ENCODE data around the gene F11.
"Not testable (repeated sequence)": the region's sequence is repeated elsewhere in the genome, so short reads cannot be mapped to it uniquely, and the experiment has no call there.

Gene F11

DNA sequence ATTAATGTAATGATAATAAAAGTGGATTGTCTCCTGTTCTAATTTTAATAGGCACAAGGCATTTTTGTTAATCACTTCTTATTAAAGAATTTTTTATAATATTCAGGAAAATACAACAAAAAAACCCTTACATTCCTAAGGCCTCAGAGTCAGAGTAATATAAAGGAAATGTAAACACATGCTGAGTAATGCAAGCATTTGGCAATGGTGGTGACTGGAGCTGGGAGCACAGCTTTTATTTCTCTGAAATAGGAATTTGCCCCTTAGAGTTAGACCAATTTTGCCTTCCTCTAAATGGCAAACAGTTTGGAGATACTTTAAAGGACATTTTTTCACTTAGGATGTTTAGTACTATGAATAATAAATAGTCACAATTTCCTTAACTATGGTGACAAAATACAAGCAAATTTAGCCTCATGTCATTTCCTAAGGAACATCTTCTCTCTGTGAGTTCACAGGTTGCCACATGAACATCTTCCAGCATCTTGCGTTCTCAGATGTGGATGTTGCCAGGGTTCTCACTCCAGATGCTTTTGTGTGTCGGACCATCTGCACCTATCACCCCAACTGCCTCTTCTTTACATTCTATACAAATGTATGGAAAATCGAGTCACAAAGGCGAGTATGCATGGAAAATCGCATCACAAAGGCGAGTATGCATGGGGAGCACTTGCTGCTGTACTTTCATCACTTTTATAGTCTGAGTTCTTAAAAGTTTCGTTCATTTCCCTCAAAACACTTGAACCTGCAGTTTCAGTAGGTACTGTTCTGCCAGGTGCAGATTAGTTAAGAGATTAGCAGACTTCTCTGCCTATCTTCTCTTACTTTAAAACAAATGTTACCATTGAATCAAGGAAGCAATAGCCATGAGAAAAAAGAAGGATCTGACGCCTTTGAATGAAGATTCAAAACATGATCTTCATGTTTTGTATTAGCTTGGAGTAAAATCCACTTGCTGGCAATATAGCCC, 15.9 kb upstream of the F11 start:
- peak in 1 of 2 experiments; percentile 15 for DNase-seq (ENCODE audit: low read depth in 2 of 2)

DNA sequence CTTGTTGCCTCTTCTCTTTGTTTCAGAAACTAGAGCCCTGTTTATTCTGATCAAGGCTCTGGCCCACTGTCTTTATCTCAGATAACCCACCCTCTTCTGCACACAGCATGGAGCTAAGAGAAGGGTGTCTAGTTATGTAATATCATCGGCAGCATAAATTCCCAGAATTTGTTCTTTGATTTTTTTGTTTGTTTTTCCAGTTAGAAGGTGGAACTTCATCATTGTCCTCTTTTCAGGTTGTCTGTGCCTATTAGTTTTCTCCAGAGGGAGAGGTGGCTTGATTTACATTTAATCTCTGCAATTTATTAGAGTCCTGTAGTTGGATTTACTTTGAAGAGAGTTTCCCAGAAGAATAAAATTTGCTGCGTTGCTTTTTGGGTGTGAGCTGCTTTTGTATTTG, 15.2 kb upstream of the F11 start:
- no peak for DNase-seq (ENCODE audit: low read depth in 2 of 2)

DNA sequence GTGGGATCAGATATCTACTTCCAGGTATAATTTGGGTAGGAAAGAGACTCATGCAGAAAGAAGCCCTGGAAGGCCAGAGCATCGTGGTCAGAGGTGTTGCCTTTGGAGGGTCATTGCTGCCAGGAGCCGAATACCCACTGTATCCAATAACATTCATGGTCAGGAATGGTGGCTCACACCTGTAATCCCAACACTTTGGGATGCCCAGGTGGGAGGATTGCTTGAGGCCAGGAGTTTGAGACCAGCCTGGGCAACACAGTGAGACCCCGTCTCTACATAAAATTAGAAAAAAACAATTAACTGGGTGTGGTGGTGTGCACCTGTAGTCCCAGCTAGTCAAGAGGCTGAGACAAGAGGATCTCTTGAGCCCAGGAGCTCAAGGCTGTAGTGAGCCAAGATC, 10.9 kb upstream of the F11 start:
- no peak for DNase-seq (ENCODE audit: low read depth in 2 of 2)

DNA sequence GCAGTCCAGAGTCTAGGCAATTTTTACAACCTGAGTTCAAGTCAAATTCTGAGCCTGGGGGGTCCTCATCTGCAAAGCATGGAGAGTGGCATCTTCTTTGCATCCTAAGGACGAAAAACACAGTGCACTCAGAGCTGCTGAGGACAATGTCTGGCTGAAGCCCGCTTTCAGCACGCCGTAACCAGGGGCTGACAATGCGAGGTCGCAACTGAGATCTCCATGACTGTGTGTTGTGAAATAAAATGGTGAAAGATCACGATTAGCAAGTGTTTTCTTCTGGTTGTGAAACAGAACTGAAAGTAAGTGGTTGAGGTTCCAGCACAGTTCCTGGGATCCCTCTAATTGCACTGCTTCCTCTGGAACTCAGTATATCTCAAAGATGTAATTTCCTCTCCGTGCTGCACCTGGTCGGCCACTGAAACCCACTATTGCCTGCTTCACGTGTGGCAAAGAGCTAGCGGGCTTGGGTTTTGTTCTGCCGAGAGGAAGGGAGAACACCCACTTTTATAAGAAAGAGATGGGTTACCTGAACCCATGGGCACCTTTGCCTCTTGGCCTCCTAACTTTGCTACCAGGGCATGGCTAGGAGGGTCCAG, 7.7 kb upstream of the F11 start:
- no peak for DNase-seq (ENCODE audit: low read depth in 2 of 2)

DNA sequence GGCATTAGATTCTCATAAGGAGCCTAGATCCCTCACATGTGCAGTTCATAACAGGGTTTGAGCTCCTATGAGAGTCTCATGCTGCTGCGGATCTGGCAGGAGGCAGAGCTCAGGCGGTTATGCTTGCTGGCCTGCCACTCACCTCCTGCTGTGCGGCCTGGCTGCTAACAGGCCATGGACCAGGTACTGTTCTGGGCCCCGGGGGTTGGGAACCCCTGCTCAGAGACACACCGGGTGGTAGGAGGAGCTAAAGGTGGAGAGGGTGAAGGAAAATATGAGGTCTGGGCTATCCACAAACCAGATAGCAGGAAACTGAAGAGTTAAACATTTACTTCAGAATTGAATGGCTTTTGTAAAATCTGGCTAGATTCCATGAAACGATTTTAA, 5.9 kb upstream of the F11 start:
- no peak for DNase-seq (ENCODE audit: low read depth in 2 of 2)

DNA sequence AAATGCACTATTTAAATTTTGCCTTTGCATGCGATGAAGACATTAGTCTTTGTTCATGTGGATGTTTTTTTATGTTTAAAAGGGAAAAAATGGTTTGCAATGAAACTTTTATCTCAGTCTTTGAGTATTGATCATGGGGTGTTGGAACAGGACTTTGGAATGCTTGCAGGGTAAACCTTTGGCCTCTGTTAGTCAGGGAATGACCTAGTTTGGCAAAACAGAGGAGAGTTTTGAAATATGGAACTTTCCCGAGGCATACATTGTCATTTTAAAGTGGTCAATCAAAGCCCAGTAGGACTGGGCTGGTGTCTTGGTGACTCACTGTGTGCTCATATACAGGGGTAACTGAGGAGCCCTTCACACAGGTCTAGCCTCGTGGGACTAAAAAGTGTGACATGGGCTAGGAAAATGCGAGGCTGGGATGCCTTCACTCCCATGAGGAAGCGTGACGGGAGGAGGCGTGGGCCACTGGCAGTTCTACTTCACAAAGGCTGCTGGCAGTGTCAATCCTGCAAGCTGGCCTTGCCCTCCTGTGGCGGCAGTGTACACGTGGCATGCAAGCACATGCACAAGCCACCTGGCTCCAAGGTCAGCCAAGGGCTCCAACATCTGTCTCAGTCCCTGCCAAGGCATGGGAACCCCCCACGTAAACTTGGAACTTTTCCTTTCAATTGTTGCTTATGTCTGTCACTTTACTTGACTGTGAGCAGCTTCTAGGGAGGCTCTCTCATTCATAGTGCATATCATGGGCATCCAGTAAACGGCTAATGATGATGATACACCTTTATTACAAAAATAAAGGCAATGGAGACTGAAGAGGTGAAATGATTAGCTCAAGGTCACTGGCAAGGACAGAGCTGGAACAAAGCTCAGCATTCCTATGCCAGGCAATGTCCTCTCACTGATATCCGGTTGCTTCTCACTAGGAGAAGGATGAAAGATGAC, 5.2 kb upstream of the F11 start:
- no peak for DNase-seq (ENCODE audit: low read depth in 2 of 2)

DNA sequence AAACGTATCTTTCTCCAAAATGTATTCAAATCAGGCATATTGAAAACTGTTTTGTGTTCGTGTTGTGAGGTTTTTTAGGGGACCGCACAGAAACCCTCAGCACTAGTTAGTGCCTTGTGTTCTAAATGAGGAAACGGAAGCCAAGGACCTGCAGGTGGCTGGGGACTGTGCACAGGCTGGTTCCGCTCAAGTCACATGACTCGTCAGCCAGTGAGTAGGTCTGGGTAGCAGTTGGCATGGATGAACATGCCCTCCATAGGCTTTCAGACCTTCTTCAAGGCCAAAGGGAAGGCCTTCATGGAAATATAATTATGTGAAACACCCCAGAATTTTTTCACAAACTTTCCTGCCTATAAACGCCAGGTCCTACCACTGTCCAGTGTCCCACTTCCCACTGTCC, 1.3 kb upstream of the F11 start:
- DNase-seq (ENCODE audit: low read depth in 2 of 2), result no peak

DNA sequence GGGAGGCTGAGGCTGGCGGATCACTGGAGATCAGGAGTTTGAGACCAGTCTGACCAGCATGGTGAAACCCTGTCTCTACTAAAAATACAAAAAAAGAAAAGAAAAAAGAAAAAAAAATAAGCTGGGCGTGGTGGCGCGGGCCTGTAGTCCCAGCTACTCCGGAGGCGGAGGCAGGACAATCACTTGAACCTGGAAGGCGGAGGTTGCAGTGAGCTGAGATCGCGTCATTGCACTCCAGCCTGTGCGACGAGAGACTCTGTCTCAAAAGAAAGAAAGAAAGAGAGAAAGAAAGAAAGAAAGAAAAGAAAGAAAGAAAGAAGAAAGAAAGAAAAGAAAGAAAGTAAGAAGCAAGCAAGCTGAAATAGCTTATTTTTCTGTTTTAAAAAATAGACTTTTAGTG, 739 bp upstream of the F11 start:
- DNase-seq (ENCODE audit: low read depth in 2 of 2), result not testable (repeated sequence)

DNA sequence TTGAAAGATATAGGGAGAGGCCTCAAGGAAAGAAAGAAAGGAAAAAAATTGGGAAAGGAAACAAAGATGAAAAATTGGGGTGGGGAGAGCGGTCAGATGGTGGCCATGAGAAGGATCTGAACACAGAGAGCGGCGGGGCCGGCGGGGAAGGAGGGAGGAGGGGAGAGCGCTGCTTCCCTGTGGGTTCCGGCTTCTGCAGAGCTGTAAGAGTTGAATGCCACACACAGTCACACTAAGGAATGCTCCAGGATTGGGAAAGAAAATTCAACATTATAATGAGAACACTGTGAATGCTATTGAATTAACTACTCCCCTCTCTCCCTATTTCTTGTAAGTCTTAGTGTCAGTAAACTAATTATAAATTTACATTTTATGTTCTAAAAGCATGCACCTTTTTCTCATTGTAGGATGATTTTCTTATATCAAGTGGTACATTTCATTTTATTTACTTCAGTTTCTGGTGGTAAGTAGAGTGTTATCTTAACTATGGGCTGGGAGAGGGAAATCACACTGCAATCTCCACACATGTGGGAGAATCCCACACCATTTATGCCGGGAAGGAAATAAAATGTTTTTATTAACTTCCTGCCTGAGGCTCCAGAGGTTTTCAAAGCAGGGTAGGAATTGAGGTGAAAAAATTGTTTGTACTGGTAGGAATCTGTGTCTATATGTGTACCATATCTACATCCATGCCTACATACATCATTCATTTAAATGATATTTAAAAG, 904 bp downstream of the F11 start:
- no peak for DNase-seq (ENCODE audit: low read depth in 2 of 2)

DNA sequence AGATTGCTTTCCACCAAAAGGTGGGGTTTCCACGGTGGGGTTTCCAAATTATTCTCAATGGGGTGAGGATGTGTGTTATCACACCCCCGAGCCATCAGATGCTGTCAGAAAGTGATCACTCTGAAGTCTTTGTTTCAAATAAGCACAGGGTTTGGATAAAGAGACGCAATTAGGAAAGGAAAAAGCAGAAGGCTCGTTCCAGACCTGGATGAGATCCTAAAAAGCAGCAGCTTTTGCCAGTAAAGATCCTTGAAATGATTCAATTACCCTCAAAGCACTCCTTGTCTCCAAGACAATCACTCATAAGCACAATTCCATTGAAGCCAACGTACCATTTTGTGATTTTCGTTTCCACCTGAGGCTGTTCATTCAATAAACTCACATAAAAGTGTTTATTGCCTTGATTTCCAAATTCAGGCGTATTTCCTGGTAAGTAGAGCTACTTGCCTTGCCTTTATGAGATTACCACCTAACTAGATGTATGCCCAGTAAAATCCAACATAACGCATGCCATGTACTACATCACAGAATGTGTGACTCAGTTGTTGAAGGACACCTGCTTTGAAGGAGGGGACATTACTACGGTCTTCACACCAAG, 5.2 kb downstream of the F11 start:
- no peak for DNase-seq (ENCODE audit: low read depth in 2 of 2)

DNA sequence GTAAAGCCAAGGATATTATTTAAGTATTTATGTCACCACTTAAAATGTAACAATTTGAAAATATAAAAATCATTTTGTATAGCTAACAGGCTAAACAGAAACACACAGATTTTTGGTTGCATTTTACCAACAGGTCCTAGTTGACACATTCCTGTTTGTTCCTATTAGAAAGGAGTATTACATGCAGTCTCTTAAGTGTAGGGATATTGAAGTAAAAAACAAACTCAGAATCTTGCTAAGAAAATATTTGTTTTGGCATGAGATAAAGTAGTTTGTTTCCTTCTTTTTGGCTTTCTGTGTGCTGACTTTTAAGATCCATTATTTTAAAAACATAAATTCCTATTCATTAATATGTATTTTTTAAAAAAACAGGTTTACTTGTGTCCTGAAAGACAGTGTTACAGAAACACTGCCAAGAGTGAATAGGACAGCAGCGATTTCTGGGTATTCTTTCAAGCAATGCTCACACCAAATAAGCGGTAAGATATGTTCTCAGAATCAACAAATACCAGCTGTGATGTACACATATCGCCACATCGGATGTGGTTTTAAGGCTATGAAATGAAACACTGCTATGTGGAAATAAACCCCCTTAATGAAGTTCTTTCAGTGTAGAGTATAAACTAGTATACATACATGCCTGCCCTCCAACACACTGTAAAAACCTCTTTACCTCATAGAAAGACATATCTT, 6.9 kb downstream of the F11 start:
- no peak for DNase-seq (ENCODE audit: low read depth in 2 of 2)

DNA sequence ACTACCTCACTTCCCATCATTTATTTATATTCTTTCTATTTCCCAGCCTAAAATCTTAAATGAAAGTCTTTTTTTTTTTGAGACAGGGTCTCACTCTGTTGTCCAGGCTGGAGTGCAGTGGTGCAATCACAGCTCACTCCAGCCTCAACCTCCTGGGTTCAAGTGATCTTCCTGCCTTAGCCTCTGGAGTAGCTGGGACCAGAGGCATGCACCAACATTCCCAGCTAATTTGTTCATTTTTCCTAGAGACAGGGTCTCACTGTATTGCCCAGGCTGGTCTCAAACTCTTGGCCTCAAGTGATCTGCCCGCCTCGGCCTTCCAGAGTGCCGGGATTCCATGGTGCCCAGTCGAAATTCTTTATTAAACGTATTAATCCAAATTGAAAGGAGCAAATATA, 7.4 kb downstream of the F11 start:
- not testable (repeated sequence) for DNase-seq (ENCODE audit: low read depth in 2 of 2)

DNA sequence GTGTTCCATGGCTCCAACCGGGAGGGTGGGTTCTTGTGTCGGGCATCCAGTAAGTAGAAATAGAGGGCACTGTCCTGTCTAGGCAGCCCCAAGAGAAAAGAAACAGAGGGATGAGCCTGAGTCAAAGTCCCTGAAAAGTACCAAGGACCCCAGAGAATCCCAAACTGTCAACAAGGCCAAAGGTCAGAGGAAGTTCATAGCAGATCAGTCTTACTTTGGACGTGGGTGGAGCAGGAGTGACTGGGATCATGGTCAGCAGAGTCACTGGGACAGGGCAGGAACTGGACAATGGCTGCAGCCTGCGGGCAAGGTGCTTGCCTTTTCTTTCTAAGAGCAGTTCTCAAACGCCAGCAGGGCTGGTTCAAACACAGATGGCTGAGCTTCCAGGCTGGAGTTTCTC, 17.3 kb downstream of the F11 start:
- DNase-seq (ENCODE audit: low read depth in 2 of 2), result no peak

DNA sequence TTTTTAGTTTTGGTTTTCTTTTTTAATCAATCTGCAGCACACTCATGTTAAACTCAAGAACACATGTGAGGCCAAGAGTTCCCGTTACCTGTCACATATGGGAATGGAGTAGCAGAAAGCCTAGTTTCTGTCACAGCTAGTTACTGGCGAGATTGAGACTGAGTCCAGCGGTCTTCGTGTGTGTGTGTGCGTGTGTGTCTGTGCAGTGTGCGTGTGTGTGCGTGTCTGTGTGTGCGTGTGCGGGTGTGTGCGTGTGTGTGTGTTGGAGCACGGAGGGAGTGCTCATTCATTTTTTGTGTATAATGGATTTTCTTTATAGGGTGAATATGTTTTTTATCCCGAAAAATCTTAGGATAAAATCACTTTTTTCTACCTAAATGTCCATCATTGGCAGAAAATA, 19.2 kb downstream of the F11 start:
- DNase-seq (ENCODE audit: low read depth in 2 of 2), result no peak

DNA sequence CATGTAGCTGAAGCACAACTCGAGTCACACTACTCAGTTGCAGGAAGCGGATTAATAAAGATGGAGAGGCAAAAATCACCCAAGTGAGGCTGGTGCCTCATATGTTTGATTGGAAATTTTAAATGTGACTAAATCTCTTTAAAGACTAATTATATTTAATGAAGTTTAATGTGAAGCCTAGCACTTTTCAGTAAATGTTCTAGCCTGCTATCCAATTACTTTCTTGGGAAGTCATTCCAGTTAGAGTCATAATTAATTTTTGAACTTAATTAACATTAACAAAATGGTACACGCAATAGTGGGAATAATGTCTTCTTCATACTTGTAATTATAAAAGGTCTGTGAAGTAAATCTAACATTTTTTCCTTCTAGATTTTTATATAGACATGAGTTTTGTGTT, 20.6 kb downstream of the F11 start:
- no peak for DNase-seq (ENCODE audit: low read depth in 2 of 2)

DNA sequence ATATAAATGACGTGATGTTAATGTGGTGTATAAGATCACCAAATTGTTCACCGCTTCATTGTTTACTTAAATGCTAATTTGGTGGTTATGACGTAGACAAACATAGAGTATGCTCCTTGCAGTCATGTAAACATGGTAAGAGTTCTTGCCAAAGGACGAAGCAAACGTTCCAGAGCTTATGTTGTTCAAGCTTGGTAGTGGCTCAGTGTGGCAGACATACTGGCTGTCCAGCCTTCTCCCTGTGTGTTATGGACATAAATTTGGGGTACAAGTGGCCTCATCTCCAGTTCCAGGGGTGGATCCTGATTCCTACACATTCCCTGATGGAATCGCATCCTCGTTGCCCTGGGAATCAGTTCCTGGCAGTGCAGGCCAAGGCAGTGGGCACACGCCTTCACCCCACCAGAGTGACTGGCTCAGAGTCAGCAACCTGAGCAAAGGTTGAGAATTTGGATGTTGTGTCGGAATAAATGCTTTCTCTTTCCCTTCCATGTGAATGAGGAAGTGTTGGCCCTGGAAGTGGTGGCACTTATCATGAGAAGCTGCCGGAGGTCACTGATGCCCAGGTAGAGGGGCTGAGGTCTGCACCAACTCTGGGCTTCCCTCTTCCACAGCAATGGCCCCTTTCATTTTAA, 25.4 kb downstream of the F11 start:
- no peak for DNase-seq (ENCODE audit: low read depth in 2 of 2)

DNA sequence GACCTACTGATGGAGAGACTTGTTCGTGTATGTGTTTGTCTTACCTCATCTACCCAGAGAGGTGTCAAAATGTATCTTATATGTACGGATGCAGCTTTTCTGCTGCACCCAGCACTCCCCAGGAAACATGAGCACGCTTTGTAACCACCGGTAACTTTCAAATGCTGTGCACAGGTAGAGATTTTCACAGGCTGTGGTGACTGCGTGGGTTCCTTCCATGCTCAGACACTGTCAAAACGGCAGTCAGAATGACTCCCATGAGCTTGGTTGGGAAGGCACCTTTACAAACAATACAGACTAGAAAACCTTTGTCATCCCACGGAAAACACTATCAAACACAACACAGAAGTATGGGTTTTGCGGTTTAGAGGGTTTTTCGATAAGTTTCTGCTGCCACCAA, 28.2 kb downstream of the F11 start:
- no peak for DNase-seq (ENCODE audit: low read depth in 2 of 2)

DNA sequence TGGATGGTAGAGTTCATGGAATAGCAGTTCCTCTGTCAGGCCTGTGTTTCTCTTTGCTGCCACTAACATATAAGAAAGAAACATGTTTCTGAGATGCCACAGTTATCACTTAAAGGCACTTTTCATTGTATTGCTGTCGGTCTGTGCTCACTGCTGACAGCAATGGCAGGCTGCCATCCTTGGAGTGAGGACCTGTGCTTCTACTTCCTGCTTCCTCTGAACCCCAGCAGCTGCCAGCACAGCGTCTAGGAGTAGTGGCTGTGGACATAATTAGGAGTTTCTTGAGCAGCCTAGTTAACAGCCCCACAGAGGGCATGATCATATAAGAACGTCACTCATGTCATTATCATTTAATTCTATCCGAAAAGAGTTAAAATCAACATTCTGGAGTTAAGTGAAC, 30.5 kb downstream of the F11 start:
- no peak for DNase-seq (ENCODE audit: low read depth in 2 of 2)

DNA sequence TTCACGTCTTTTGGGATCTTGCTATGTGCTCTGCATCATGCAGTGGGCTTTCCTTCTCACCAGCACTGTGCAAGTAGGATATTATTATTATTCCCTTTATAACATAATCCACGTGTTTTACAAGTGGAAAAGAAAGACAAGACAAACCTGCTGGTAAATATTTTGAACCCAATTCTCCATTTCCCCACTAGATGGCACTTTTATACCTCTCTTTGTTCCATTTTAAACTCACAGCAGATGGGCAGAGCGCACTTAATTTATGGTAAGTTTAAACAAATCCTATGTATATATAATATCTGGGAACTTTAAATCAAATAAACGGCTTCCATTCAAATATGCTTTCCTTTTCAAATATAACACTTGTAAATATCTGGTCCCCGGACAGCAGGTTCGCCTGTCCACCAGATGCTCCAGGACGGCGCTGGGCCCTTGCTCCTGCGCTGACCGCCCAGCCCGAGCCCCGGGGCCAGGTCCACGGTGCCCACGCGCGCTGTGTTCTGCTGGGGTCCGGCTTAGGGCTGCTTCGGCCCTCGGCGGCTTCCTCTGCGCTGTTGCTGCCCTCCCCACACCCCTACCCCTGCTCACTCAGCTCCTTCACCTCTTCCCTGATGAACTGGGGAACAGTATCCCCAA, 31.1 kb downstream of the F11 start:
- DNase-seq (ENCODE audit: low read depth in 2 of 2), result peak; percentile 31 to 33

Measured in fibroblast of skin of left biceps (primary cell).